GM23338 (cell line): ENCODE results near the gene MAGEB6. TPM values are rescaled to one million over a fixed set of nuclear protein-coding genes. Genes with fewer than 3 reads are reported as not detected.

Experiments used
- ATAC-seq: fragments of 200-7000 bp; cut with Tn5 transposase; 3 replicates; pipeline ENCODE4 v1.9.1; 2020
- DNase-seq: peaks from one replicate; pipeline ENCODE4 v3.0.0-alpha.2; 2015; ENCODE audit warnings: low spot score
- H2AFZ ChIP-seq: fragments of 200-600 bp; sonication (generic); 2 replicates; pipeline ENCODE4 v1.8.0; 2016; ENCODE audit warnings: antibody characterized with exemption, mild to moderate bottlenecking, moderate library complexity
- H3F3A ChIP-seq: fragments of 200-600 bp; sonication (generic); replicated peaks from 2 replicates; pipeline ENCODE4 v1.8.0; 2017; ENCODE audit warnings: antibody characterized with exemption, mixed run types, low read depth
- H3K27ac ChIP-seq: fragments of 200-600 bp; sonication (generic); 2 replicates; pipeline ENCODE4 v1.6.1; 2016; ENCODE audit warnings: low read depth
- H3K27me3 ChIP-seq: fragments of 200-600 bp; sonication (generic); 2 replicates; pipeline ENCODE4 v1.8.0; 2016; ENCODE audit warnings: mild to moderate bottlenecking, mixed run types, moderate library complexity; ENCODE audit not compliant: insufficient read depth
- H3K36me3 ChIP-seq: fragments of 200-600 bp; sonication (generic); 2 replicates; pipeline ENCODE4 v1.8.0; 2016; ENCODE audit warnings: mild to moderate bottlenecking; ENCODE audit not compliant: insufficient read depth
- H3K4me1 ChIP-seq: fragments of 200-600 bp; sonication (generic); 2 replicates; pipeline ENCODE4 v1.8.0; 2016; ENCODE audit warnings: mild to moderate bottlenecking, moderate library complexity; ENCODE audit not compliant: insufficient read depth
- H3K4me2 ChIP-seq: fragments of 200-600 bp; sonication (generic); 2 replicates; pipeline ENCODE4 v1.7.1; 2017; ENCODE audit warnings: mixed run types
- H3K4me3 ChIP-seq: fragments of 200-600 bp; sonication (generic); 2 replicates; pipeline ENCODE4 v1.6.1; 2016; ENCODE audit warnings: mixed run types
- H3K79me2 ChIP-seq: fragments of 200-600 bp; sonication (generic); replicated peaks from 2 replicates; pipeline ENCODE4 v1.8.0; 2017; ENCODE audit warnings: mild to moderate bottlenecking; ENCODE audit not compliant: insufficient read depth
- H3K9me2 ChIP-seq: fragments of 200-600 bp; sonication (generic); 2 replicates; pipeline ENCODE4 v1.8.0; 2017; ENCODE audit not compliant: insufficient read depth
- H4K20me1 ChIP-seq: fragments of 200-600 bp; sonication (generic); replicated peaks from 2 replicates; pipeline ENCODE4 v1.8.0; 2017; ENCODE audit warnings: mild to moderate bottlenecking; ENCODE audit not compliant: insufficient read depth
- H3K27ac Mint-ChIP-seq: 2 replicates; pipeline ENCODE4 v1.8.0; 2020; ENCODE audit warnings: inconsistent platforms, mild to moderate bottlenecking, moderate library complexity, mixed read lengths
- H3K27me3 Mint-ChIP-seq: 3 replicates; pipeline ENCODE4 v1.8.0; 2022; ENCODE audit warnings: low read depth, mild to moderate bottlenecking, moderate library complexity, mixed read lengths, inconsistent platforms; ENCODE audit not compliant: insufficient read depth, poor library complexity
- H3K36me3 Mint-ChIP-seq: 3 replicates; pipeline ENCODE4 v1.8.0; 2021; ENCODE audit warnings: low read depth, mild to moderate bottlenecking, inconsistent platforms, moderate library complexity, mixed read lengths
- H3K4me1 Mint-ChIP-seq: 3 replicates; pipeline ENCODE4 v1.8.0; 2020; ENCODE audit warnings: mild to moderate bottlenecking, inconsistent platforms, mixed read lengths
- H3K4me3 Mint-ChIP-seq: 3 replicates; pipeline ENCODE4 v1.8.0; 2021; ENCODE audit warnings: moderate library complexity, mild to moderate bottlenecking, inconsistent platforms, mixed read lengths
- H3K9me3 Mint-ChIP-seq: 3 replicates; pipeline ENCODE4 v1.8.0; 2020; ENCODE audit warnings: moderate library complexity, mild to moderate bottlenecking, inconsistent platforms, mixed read lengths
- CREB1 ChIP-seq: fragments of 250-450 bp; sonication (Bioruptor Pico); IDR thresholded peaks from 2 replicates; pipeline ENCODE4 v1.5.0; 2020; ENCODE audit warnings: low read depth, mild to moderate bottlenecking, moderate library complexity
- CTCF ChIP-seq, 2 experiments: fragments of 200-600 bp in 1 of 2; sonication (generic) in 1 of 2; conservative IDR thresholded peaks; 2 replicates each; pipeline versions ENCODE4 v1.5.1 to v1.6.1; 2016 to 2017; ENCODE audit warnings: antibody characterized with exemption in 2 of 2, low read depth in 2 of 2, mild to moderate bottlenecking in 2 of 2, moderate library complexity in 1 of 2
- ETS1 ChIP-seq: IDR thresholded peaks from 2 replicates; pipeline ENCODE4 v1.6.1; 2016; ENCODE audit warnings: antibody characterized with exemption
- EZH2 ChIP-seq: fragments of 200-600 bp; sonication (generic); IDR thresholded peaks from one replicate; pipeline ENCODE4 v1.8.0; 2017; ENCODE audit warnings: antibody characterized with exemption, mild to moderate bottlenecking, low read depth; ENCODE audit not compliant: unreplicated experiment
- EZH2phosphoT487 ChIP-seq: fragments of 200-600 bp; sonication (generic); IDR thresholded peaks from one replicate; pipeline ENCODE4 v1.8.1; 2018; ENCODE audit warnings: antibody characterized with exemption; ENCODE audit not compliant: unreplicated experiment
- JUNB ChIP-seq: IDR thresholded peaks from one replicate; pipeline ENCODE4 v1.6.1; 2016; ENCODE audit warnings: antibody characterized with exemption; ENCODE audit not compliant: unreplicated experiment
- NANOG ChIP-seq: IDR thresholded peaks from 2 replicates; pipeline ENCODE4 v1.6.1; 2016; ENCODE audit warnings: antibody characterized with exemption, borderline replicate concordance
- POLR2AphosphoS5 ChIP-seq: IDR thresholded peaks from 2 replicates; pipeline ENCODE4 v1.6.1; 2016; ENCODE audit warnings: antibody characterized with exemption, low read depth
- REST ChIP-seq: IDR thresholded peaks from one replicate; pipeline ENCODE4 v1.6.1; 2018; ENCODE audit warnings: antibody characterized with exemption; ENCODE audit not compliant: unreplicated experiment
- STAT1 ChIP-seq: IDR thresholded peaks from one replicate; pipeline ENCODE4 v1.6.1; 2016; ENCODE audit warnings: antibody characterized with exemption; ENCODE audit not compliant: unreplicated experiment
- ZNF114 ChIP-seq: fragments of 250-450 bp; sonication (Bioruptor Pico); IDR thresholded peaks from 2 replicates; pipeline ENCODE4 v1.5.0; 2020; ENCODE audit warnings: mild to moderate bottlenecking, moderate library complexity
- ZNF331 ChIP-seq: fragments of 250-450 bp; sonication (Bioruptor Pico); IDR thresholded peaks from 2 replicates; pipeline ENCODE4 v1.5.0; 2020; ENCODE audit warnings: low read depth, mild to moderate bottlenecking, moderate library complexity
- ZNF462 ChIP-seq: fragments of 250-450 bp; sonication (Bioruptor Pico); IDR thresholded peaks from 2 replicates; pipeline ENCODE4 v1.5.0; 2020; ENCODE audit warnings: mild to moderate bottlenecking, moderate library complexity
- polyA plus RNA-seq: library from polyadenylated mRNA; unstranded; fragments of >200 nt; fragmentation: Nextera tagmentation; extraction: Ambion mirVana; gene quantifications from 2 replicates; pipeline ENCODE4 v1.2.1, GENCODE V29; 2016
- total RNA-seq: library from RNA; depleted of rRNA; stranded (reverse); fragments of >200 nt; shearing (Covaris generic); gene quantifications from 2 replicates; pipeline ENCODE4 v1.2.3, GENCODE V29; 2014

MAGEB6 gene
- total and polyA plus RNA-seq, 2 experiments from 2014 or later, result not detected

- no peaks in the 10 kb centered on the region for H3K79me2 ChIP-seq
- H3K4me1 ChIP-seq, result no peaks in the 10 kb centered on the region
- Mint-ChIP-seq H3K4me3 (no peak overlapping the region), H3K9me3 (peaks cover 7% of the 10 kb centered on the region), H3K27ac (no peak overlapping the region), H3K27me3 (no peaks in the 10 kb centered on the region), H3K36me3 (0 out of 3 replicates have a peak, but pooled peaks cover 2% of the 10 kb centered on the region), H3K4me1 (no peaks in the 10 kb centered on the region)
- no peaks in the 10 kb centered on the region for H3K36me3 ChIP-seq
- no peak for ATAC-seq
- no peaks in the 10 kb centered on the region for H3F3A ChIP-seq
- no peak overlapping the region for H3K4me2 ChIP-seq
- H3K27ac ChIP-seq, result no peak overlapping the region
- H3K27me3 ChIP-seq, result no peaks in the 10 kb centered on the region
- no peak overlapping the region for H2AFZ ChIP-seq
- DNase-seq, result no peak
- no peaks in the 10 kb centered on the region for H4K20me1 ChIP-seq
- no peaks in the 10 kb centered on the region for H3K9me2 ChIP-seq
- no peak overlapping the region for H3K4me3 ChIP-seq
- no peak for TF ChIP-seq NANOG
- no peak for TF ChIP-seq STAT1
- TF ChIP-seq CREB1 (CRISPR knock-in tag), result no peak
- TF ChIP-seq POLR2AphosphoS5, result no peak
- no peak for TF ChIP-seq ZNF114 (CRISPR knock-in tag)
- TF ChIP-seq ETS1, result no peak
- no peak for TF ChIP-seq ZNF462 (CRISPR knock-in tag)
- TF ChIP-seq JUNB, result no peak
- no peak for TF ChIP-seq EZH2
- TF ChIP-seq CTCF (conservative IDR thresholded peaks at IDR 0.05; ENCODE audit: low read depth in 2 of 2), result no peak
- no peak for TF ChIP-seq REST
- TF ChIP-seq EZH2phosphoT487, result no peak
- no peak for TF ChIP-seq ZNF331
These were observed 11.3 kb downstream of the MAGEB6 start for GRCh38 chrX:26203561-26203960.
